RPMI7951 (cell line): ENCODE data around the gene MELK. TPM values are rescaled to one million over a fixed set of nuclear protein-coding genes. Genes with fewer than 3 reads are reported as not detected.

ENCODE experiments used
- DNase-seq: peaks from one replicate; pipeline ENCODE4 v3.0.0-alpha.2; 2012; ENCODE audit warnings: low read depth
- total RNA-seq: library from RNA; depleted of rRNA; stranded (reverse); fragments of >200 nt; shearing (Covaris generic); gene quantifications from 2 replicates; pipeline ENCODE4 v1.2.3, GENCODE V29; 2014; rRNA removed

MELK gene
- total RNA-seq, 1 experiment from 2014 or later, result 121 TPM

GRCh38 chr9:36676091-36676490, 103.4 kb downstream of the MELK start:
- no peak for DNase-seq

GRCh38 chr9:36676778-36677485, 104.2 kb downstream of the MELK start:
- DNase-seq, result no peak

DNA sequence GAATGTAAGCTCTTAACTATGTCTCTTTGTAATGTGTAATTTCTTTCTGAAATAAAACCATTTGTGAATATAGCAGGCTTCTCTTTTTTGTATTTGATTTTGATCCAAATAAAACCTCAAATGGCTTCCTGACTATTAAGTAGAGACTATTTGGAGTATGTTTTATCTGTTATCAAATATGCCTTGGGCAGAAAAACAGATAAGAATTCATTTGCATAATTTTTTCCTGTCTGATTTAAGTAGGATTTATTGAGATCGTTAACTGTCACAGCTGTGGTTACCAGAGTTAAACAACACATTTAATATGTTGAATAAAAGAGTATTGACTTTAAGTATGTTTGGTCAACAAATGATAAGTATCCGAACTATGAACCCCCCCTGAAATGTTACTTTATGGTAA, 104.9 kb downstream of the MELK start:
- DNase-seq, result no peak

GRCh38 chr9:36679710-36680109, 107.0 kb downstream of the MELK start:
- DNase-seq, result no peak

DNA sequence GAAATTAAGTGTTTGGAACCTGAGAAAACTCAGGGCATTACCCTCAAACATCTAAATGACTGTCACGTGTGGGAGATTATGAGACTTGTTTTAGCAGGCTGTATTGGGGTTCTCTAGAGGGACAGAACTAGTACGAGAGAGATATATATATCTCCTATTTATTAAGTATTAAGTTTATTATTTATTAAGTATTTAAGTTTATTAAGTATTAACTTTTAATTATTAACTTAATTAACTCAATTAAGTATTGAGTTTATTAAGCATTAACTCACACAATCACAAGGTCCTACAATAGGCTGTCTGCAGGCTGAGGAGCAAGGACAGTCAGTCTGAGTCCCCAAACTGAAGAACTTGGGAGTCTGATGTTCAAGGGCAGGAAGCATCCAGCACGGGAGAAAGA, 113.8 kb downstream of the MELK start:
- DNase-seq, result no peak

DNA sequence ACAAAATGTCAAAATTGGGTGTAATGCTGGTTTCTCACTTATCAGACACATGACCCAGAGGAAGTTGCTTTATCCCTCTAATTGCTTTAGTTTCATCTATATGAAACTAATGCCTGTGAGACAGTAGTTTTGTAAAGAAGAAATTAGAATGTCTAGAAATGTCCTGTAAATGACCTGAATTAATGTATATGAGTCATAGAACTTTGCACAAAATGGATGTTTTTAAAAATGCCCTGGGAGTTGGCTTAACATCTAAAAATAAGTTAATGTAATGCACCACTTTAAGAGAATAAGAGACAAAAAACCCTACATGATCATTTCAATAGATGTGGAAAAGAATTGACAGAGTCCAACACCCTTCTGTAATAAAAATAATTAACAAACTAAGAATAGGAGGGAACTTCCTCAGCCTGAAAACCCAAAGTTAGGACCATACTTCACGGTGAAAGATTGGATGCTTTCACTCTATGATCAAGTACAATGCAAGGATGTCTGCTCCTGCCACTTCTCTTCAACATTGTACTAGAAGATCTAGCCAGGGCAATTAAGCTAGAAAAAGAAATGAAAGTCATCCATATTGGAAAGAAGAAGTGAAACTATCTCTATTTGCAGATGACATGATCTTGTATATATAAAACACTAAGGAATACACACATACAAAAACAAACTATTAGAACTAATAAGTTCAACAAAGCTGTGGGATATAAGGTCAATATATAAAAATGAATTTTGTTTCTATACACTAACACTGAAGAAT, 117.9 kb downstream of the MELK start:
- no peak for DNase-seq

DNA sequence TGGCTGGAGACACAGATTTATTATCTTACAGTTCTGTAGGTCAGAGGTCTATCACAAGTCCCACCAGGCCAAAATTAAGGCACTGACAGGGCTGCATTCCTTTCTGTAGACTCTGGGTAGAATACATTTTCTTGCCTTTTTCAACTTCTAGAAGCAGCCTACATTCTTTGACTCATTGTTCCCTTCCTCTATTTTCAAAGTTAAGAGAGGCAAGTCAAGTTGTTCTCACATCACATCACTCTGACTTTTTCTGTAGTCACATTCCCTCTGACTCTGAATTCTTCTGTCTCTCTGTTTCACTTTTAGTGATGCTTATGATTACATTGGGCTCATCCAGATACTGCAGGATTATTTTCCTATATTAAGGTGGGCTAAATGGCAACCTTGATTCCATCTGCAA, 119.0 kb downstream of the MELK start:
- no peak for DNase-seq

- DNase-seq, result no peak
Measured at GRCh38 chr9:36698984-36699383, 126.3 kb downstream of the MELK start.

DNA sequence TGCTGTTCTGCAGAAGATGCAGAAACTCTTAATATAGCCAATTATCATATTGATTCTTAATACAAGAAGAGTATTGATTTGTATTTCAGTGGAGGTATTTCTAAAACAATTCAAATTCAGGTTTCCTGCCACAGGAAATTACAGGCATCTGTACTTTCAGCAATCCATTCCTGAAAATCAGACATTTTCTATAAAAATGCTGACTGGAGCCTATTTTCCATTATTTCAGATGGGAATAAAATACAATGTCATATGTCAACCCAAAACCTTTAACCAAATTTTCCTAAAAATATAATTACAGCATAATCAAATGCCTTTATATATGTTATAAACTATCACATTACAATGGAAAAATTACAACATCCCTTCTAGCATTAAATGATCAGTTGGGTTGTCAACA, 131.5 kb downstream of the MELK start:
- no peak for DNase-seq

DNA sequence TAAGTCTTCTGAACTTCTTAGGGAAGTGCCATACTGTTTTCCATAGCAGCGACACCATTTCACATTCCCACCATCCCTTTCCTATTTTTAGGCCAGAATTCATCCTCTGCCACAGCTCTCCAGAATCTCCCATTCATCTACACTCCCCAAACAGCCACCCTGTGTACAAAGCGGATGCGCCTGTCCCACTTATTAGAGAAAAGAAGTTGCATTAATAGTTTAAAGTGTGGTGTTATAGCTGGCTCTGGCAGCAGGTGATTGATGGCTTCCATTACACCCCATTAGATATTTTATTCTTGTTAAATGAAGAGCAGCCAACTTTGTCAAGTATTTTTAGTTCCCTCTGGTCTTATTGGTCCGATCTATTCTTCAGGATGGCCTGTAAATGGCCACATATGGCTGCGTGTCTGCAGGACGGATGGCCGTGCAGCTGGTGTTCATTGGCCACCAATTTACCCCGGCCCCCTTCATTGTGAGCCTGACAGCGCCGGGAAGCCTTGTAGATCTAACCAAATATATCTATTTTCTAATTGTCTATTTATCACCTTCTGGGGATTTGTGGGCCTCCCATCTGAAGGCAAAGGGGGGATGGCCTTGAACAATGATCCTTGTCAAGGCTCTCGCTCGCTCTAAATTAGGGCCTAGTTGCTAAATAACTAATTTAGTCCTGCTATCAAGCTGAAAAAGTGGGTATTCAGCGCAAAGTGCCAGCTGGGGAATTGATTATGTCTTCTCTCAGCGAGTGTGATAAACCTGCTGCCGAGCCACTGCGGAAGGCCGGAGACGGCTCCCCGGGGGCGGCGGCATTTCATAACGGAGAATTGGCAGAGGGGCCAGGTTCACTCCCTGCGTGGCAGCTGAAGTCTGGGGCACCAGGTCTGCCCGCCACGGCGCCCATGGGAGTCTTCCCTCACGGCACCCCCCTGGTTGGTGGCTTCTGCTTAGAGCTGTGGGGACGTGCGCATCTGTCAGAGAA, 141.1 kb downstream of the MELK start:
- DNase-seq, result no peak

DNA sequence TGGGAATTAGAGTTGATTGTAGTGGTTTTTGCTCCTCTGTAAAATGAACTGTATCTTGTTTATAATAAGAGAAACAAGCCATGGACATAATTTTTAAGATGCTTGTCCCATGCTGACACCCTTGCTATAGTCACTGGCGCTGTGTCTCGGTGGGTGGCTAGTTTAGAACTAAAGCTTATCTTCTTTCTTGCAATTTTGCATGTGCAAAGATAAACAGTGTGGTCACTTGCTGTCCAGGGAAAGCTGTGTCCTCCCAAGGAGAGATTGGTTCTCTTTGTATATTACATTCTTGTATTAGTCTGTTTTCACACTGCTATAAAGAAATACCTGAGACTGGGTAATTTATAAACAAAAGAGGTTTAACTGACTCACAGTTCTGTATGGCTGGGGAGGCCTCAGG, 143.8 kb downstream of the MELK start:
- no peak for DNase-seq

DNA sequence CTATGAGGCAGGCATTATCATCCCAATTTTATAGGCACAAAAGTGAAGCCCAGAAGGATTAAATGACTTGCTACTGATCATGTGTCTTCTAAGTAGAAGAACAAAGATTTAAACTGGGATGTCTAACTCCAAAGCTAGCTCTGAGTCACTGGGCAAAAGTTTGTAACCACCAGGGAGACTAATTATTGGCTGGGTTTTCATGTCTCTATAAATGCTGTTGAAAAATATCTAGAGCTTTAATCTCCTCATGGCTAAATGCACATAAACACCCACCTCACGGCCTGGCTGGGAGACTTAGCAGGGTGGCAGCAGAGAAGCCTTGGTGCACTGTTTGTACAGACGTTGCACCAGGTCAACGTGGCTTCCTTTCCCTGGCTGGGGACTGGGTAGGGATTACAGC, 144.6 kb downstream of the MELK start:
- no peak for DNase-seq

DNA sequence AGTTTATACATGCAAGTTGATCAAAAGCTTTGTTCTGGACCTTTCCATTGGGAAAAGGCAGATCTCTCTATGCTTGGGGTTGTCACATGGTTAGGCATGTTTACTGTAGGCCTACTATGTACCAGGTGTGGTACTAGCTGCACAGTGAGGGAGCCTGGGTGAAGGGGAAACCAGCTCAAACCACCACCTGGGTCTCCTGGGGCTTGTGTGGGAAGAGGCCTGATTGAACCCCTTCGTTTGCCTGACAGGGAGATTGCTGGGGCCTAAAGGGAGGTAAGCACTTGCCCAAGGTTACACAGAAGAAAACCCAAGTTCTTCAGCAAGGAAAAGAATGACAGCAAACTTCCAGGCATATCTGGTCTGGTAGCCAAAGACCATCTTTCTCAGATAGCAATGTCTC, 145.9 kb downstream of the MELK start:
- no peak for DNase-seq

DNA sequence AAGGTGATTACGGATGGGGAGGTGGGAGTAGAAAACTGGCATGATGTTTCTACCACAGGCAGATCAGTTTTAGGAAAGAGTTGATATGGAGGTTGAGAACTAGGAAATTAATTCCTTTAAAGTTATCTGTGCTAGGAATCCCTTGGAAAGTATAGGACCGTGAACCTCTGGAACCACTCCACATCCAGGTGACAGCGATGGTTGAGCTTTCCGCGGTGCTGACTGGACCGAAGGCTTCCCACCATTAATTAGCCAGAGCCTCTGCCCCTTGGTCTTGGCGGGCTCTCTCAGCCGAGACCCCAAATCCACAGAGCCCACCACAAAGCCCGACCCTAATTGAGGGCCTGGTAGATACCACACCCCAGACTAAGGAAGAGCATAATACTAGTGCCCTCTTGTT, 147.3 kb downstream of the MELK start:
- no peak for DNase-seq

- no peak for DNase-seq
Measured at GRCh38 chr9:36721846-36722588, 149.3 kb downstream of the MELK start.

GRCh38 chr9:36725777-36726356, 153.2 kb downstream of the MELK start:
- no peak for DNase-seq

Other genes with a start within 250 kb of the MELK start
- 14.9 and 25.4 TPM in 2 replicates for gene RNF38, start 172.6 kb upstream of the MELK start, total RNA-seq